ENCODE results near the gene PRCP.
"Not testable (repeated sequence)": the region's sequence is repeated elsewhere in the genome, so short reads cannot be mapped to it uniquely, and the experiment has no call there.

PRCP gene

DNA sequence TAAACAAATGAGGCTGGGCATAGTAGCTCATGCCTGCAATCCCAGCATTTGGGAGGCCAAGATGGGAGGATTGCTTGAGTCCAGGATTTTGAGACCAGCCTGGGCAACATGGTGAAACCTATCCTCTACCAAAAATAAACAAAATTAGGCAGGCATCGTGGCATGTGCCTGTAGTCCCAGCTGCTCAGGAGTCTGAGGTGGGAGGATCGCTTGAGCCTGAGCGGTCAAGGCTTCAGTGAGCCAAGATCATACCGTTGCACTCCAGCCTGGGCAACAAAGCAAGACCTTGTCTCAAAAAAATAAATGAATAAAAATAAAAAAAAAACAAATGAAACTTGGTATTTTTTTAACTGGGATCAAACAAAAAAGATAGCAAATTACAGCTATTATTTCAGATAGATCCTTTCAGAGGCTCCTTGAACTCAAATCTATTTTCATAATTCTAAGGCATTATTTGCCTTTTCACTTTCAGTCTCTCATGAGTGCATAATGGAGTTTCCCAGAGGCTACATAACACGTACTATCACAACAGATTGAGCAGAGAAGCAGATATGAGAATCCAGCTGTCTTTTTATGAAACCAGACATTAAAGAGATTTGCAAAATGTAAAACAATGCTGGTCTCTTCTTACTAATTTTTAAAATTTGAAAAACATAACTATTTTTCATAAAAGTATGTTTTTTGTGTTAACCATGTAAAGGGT is 24.4 kb upstream of the PRCP start:
- TF ChIP-seq, protein P1, sequence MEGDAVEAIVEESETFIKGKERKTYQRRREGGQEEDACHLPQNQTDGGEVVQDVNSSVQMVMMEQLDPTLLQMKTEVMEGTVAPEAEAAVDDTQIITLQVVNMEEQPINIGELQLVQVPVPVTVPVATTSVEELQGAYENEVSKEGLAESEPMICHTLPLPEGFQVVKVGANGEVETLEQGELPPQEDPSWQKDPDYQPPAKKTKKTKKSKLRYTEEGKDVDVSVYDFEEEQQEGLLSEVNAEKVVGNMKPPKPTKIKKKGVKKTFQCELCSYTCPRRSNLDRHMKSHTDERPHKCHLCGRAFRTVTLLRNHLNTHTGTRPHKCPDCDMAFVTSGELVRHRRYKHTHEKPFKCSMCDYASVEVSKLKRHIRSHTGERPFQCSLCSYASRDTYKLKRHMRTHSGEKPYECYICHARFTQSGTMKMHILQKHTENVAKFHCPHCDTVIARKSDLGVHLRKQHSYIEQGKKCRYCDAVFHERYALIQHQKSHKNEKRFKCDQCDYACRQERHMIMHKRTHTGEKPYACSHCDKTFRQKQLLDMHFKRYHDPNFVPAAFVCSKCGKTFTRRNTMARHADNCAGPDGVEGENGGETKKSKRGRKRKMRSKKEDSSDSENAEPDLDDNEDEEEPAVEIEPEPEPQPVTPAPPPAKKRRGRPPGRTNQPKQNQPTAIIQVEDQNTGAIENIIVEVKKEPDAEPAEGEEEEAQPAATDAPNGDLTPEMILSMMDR (conservative IDR thresholded peaks at IDR 0.05; ENCODE audit: low read depth, low read length), result no peak
- DNase-seq (ENCODE audit: low read depth), result no peak
- H3K4me3 ChIP-seq (ENCODE audit: low read length), result no peak overlapping the region

DNA sequence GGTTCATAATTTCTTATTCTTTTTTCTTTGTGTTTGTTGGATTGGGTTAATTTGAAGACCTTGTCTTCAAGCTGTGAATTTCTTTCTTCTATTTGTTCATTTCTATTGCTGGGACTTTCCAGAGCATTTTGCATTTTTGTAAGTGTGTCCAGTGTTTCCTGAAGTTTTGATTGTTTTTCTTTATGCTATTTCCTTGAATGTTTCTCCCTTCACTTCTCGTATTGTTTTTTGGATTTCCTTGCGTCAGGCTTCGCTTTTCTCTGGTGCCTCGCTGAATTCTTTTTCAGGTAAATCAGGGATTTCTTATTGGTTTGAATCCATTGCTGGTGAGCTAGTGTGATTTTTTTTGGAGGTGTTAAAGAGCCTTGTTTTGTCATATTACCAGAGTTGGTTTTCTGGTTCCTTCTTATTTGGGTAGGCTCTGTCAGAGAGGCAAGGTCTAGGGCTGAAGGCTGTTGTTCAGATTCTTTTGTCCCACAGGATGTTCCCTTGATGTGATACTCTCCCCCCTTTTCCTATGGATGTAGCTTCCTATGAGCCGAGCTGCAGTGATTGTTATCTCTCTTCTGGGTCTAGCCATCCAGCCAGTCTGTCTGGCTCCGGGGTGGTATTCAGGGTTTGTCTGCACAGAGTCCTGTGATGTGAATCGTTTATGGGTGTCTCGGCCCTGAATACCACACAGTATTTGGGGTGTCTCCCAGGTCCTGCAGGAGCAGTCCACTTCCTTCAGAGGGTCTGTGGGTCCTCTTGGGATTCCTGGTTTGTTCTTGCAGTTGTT is 22.4 kb upstream of the PRCP start:
- not testable (repeated sequence) for DNase-seq (ENCODE audit: low read depth); H3K4me3 ChIP-seq (ENCODE audit: low read length)

DNA sequence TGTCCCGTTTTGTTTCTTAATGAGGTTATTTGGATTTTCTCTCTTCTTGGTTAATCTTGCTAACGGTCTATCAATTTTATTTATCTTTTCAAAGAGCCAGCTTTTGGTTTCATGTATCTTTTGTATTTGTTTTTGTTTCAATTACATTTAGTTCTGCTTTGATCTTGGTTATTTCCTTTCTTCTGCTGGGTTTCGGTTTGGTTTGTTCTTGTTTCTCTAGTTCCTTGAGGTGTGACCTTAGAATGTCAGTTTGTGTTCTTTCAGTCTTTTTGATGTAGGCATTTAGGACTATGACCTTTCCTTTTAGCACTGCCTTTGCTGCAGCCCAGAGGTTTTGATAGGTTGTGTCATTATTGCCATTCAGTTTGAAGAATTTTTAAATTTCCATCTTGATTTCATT is 20.0 kb upstream of the PRCP start:
- H3K4me3 ChIP-seq (ENCODE audit: low read length); DNase-seq (ENCODE audit: low read depth): not testable (repeated sequence)

GRCh38 chr11:82919786-82920185 is 19.6 kb upstream of the PRCP start:
- H3K4me3 ChIP-seq (ENCODE audit: low read length); DNase-seq (ENCODE audit: low read depth): not testable (repeated sequence)

DNA sequence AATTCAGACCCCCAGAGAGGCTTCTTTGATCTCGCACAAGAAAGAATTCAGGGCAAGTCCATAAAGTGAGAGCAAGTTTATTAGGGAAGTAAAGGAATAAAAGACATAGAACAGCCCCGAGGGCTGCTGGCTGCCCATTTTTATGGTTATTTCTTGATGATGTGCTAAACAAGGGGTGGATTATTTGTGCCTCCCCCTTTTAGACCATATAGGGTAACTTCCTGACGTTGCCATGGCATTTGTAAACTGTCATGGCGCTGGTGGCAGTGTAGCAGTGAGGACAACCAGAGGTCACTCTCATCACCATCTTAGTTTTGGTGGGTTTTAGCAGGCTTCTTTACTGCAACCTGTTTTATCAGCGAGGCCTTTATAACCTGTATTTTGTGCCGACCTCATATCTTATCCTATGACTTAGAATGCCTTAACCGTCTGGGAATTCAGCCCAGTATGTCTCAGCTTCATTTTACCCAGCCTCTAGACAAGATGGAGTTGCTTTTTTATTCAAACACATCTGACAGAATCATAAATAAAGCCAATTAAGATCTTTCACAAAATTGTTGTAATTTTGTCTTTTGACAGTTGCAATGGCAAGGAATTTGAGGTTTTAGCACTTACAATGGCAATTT is 8.9 kb upstream of the PRCP start:
- DNase-seq (ENCODE audit: low read depth), result no peak
- no peak overlapping the region for H3K4me3 ChIP-seq (ENCODE audit: low read length)
- TF ChIP-seq, protein P1 (conservative IDR thresholded peaks at IDR 0.05; ENCODE audit: low read depth, low read length), result no peak

GRCh38 chr11:82908311-82908710 is 8.1 kb upstream of the PRCP start:
- TF ChIP-seq, protein P1 (conservative IDR thresholded peaks at IDR 0.05; ENCODE audit: low read depth, low read length), result no peak
- DNase-seq (ENCODE audit: low read depth), result no peak
- no peak overlapping the region for H3K4me3 ChIP-seq (ENCODE audit: low read length)

DNA sequence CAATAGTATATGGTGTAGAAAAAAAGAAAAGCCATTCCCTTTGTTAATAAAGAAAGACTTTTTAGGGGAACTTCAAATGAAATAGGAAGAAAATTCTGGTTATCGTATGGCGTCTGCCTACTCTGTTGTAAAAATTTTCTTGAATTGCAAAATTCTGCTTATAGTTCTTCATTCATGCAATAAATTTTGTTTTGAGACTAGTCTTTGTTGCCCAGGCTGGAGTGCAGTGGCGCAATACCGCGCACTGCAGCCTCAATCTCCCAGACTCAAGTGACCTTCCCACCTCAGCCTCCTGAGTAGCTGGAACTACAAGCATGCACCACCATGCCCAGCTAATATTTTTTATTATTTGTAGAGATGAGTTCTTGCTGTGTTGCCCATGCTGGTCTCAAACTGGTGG is 7.1 kb upstream of the PRCP start:
- TF ChIP-seq, protein P1 (conservative IDR thresholded peaks at IDR 0.05; ENCODE audit: low read depth, low read length), result no peak
- no peak for DNase-seq (ENCODE audit: low read depth)
- no peak overlapping the region for H3K4me3 ChIP-seq (ENCODE audit: low read length)

- no peak overlapping the region for H3K4me3 ChIP-seq (ENCODE audit: low read length)
- no peak for DNase-seq (ENCODE audit: low read depth)
- TF ChIP-seq, protein P1 (conservative IDR thresholded peaks at IDR 0.05; ENCODE audit: low read depth, low read length), result no peak
These were observed 6.7 kb upstream of the PRCP start for GRCh38 chr11:82906931-82907330.
